HG02852 (cell line): ENCODE results near the gene ART1.

Experiments
- ATAC-seq: cut with Tn5 transposase; IDR thresholded peaks from one replicate; pipeline ENCODE4 v1.9.1; 2021; ENCODE audit warnings: mild to moderate bottlenecking, moderate library complexity; ENCODE audit not compliant: unreplicated experiment

ART1 gene

GRCh38 chr11:3710485-3711259 is 65.7 kb downstream of the ART1 start:
- no peak for ATAC-seq

- ATAC-seq = no peak
Observed at GRCh38 chr11:3712274-3712673, 67.3 kb downstream of the ART1 start.
